A549 (cell line): ENCODE results near the gene RHOD.

Source experiments
- ATOH8 ChIP-seq: fragments of 250-450 bp; sonication (Bioruptor Pico); IDR thresholded peaks from 2 replicates; pipeline ENCODE4 v1.5.0; 2020; ENCODE audit warnings: low read depth, mild to moderate bottlenecking, moderate library complexity
- HMGXB4 ChIP-seq: fragments of 250-450 bp; sonication (Bioruptor Pico); IDR thresholded peaks from 2 replicates; pipeline ENCODE4 v1.5.0; 2021; ENCODE audit warnings: mild to moderate bottlenecking, moderate library complexity, borderline replicate concordance
- PBX3 ChIP-seq: IDR thresholded peaks from 2 replicates; pipeline ENCODE4 v1.6.1; 2012
- POLR2A ChIP-seq: IDR thresholded peaks from 2 replicates; pipeline ENCODE4 v1.6.1; 2012; ENCODE audit warnings: mild to moderate bottlenecking, low read length
- TF ChIP-seq, protein P1 (sequence below): fragments of >200 bp; sonication (Bioruptor Twin); formaldehyde crosslinking; IDR thresholded peaks from 3 replicates; pipeline ENCODE4 v1.5.1; 2016

GRCh38 chr11:67073908-67074307 lies 17.3 kb downstream of the RHOD start:
- TF ChIP-seq, protein P1, sequence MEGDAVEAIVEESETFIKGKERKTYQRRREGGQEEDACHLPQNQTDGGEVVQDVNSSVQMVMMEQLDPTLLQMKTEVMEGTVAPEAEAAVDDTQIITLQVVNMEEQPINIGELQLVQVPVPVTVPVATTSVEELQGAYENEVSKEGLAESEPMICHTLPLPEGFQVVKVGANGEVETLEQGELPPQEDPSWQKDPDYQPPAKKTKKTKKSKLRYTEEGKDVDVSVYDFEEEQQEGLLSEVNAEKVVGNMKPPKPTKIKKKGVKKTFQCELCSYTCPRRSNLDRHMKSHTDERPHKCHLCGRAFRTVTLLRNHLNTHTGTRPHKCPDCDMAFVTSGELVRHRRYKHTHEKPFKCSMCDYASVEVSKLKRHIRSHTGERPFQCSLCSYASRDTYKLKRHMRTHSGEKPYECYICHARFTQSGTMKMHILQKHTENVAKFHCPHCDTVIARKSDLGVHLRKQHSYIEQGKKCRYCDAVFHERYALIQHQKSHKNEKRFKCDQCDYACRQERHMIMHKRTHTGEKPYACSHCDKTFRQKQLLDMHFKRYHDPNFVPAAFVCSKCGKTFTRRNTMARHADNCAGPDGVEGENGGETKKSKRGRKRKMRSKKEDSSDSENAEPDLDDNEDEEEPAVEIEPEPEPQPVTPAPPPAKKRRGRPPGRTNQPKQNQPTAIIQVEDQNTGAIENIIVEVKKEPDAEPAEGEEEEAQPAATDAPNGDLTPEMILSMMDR: no peak
- TF ChIP-seq HMGXB4 (CRISPR knock-in tag) (no peak), ATOH8 (CRISPR knock-in tag) (no peak), PBX3 (no peak), POLR2A (no peak)
